H54 (cell line): Measurements from ENCODE around the gene TSGA10IP.

Experiments used
- DNase-seq: peaks from one replicate; pipeline ENCODE4 v3.0.0; 2011; ENCODE audit warnings: low spot score, mixed read lengths; ENCODE audit not compliant: insufficient read length
- FAIRE-seq: peaks from 3 replicates; lab custom pipeline; 2011; peaks lifted over from hg19 to GRCh38; lab: Jason Lieb, UNC
- POLR2A ChIP-seq: IDR thresholded peaks from 2 replicates; pipeline ENCODE4 v1.6.1; 2011; ENCODE audit warnings: low read depth, mild to moderate bottlenecking, low read length

The TSGA10IP gene

DNA sequence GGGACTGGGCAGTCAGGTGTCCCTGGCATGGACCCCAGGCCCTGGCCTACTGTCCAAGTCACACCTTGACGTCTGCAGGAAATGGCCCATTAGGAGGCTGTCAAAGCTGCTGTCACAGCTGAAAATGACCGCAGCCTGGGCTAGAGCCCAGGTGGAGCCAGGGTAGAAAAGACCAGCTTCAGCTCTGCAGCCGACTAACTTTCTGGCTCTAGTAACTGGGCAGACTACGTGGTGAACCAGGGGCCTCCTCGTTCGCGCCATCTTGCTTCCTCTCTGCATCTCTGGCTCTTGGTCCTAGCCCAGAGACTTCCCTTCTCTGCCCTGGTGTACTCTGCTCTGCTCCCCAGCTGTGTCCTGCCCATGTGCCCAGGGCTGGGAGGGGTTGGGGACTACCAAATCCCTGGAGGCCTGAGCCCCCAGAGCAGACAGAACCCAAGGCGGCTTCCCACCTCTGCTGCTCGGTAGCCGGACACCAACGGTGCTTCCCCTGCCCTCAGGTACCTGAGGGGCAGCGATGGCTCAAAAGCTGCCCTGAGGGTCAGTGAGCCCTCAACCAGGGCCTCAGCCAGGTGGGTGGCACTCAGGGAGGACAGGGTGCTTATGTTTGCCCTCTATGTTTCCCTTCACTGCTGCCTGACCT is 35.9 kb downstream of the TSGA10IP start:
- DNase-seq, result no peak
- FAIRE-seq, result no peak
- TF ChIP-seq POLR2A, result no peak

DNA sequence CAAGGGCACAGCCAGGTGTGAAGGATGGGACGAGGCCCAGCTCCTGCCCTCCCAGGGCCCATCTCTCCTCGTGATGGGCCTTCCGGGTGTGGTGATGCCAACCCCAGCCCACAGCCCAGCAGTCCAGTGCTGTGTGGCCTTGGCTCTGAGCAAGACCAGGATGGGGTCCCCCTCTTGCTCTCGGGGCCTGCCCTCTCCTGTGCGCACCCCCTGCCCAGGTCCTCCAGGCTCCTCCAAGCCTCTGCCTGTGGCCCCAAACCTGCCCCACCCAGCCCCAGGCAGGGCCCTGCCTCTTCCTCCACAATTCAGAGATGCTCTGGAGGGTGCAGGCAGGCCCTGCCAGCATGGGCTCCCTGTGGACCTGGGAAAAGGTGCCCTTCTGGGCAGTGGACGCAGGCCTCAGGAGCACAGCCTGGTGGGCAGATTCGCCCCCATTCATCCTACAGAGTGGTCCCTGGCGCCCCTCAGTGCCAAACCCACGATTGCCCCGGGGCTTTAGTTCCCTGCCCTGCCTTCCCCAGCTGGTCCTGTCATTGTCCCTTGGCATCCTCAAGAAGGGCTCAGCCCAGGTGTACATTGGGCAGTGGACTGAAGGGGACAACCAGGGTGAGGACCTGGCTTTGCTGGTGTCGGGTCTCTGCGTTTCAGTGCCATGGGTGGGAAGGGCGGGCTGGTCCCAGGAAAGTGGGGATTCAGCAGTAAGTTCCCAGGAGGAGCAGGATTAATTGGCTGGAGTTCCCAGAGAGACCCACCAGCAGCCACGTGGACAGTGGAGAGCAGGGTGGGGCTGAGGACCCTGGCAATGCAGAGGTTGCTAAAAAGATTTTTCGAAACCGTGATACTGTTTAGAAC is 36.9 kb downstream of the TSGA10IP start:
- DNase-seq (no peak), FAIRE-seq (no peak)
- TF ChIP-seq POLR2A, result no peak

DNA sequence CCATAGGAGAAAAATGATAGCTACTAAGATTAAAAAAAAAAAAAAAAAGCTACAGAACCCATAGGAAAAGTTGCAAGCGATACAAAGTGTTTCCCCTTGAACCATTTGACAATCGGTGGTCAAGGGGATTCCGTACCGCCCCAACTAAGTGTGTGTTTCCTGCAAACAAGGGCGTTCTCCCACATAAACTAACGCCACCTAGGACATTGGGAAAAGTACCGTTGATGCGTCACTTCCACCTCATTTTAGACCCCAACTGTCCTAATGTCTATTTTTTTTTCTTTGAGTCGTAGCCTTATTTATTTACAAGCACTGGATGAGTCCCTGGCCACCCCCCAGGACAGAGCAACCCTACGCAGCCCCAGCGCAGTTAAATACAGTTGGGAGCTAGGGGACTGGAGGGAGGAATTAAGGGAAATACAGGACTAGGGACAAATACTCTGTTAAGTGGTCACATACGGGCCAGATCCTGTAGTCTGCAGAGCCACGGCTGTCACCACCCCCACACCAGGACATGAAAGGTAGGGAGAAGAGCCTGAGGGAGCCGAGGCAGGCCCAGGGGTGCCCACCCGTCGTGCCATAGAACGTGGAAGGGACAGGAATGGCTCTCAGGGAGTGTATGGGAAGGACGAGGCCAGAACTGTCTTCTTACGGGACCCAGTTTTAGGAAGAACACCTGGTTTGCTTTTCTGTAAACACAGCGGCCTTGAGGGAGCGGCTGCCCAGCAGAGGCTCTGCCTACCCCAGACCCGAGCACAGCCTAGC is 37.7 kb downstream of the TSGA10IP start:
- FAIRE-seq, result no peak
- no peak for DNase-seq
- no peak for TF ChIP-seq POLR2A

DNA sequence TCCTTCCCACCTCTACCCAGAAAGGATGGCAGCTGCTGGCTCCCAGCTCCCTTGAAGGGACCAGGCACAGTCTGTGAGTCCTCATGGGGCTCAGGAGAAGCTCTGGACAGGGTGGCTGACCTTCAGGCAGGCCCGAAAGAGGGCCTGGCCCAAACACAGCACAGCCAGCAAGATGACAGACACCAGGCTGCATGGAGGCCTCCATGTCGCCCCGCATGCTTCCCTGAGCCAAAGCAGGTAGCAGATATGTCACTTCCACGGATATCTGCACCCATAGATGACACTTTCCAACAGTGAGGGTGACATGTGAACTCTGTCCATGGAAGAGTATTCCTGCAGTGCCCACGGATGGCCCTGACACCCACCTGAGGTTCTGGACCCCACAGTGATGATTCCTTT is 38.3 kb downstream of the TSGA10IP start:
- no peak for FAIRE-seq
- no peak for TF ChIP-seq POLR2A
- no peak for DNase-seq

DNA sequence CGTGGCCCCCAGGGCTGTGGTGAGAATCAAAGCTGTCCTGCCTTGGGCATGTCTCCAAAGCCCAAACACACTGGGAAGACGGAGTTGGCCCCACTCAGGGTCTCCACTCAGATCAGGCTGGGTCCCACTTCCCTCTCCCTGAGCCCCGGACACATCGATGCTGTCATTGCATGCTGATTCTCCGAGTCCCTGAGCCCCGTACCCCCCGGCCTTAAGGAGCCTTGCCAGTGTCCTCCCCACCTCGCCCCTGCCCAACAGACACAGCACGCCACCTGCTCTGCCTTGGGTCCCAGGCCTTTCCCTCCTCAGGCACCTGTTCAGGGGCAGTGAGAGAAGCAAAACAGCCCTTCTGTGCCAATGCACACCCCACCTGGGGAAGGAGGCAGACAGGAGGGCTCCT is 42.1 kb downstream of the TSGA10IP start:
- DNase-seq (no peak), FAIRE-seq (no peak)
- TF ChIP-seq POLR2A, result no peak

DNA sequence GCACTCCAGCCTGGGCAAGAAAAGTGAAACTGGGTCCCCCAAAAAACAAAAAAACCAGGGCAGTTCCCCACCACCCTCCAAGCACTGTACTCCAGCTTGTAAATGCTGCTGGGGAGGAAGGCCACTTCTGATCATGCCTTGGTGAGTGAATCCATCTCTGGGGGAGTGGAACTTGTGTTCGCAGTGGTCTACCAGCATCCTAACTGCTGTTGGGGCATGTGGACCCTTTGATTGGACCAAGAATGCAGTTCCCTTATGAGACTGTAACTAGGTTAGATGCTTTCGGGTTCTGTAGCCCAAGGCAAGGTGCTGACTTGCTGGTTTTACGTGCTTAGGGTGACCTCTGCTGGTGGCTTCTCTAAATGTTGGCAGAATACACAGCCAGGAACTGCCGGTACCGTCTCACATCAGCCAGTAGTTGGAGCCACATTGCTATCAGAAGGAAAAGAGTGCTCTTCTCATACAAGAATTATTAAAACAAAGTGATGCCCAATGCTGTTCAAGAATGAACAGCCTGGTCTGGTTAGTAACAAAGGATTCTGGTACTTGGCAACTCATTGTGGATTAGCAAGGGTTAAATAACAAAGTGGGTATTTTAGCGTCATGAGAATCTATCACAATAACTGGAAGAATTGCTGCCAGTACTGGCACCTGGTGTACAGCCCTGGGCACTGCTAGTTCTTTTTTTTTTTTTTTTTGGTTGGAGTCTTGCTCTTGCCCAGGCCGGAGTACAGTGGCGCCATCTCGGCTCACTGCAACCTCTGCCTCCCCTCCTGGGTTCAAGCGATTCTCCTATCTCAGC is 43.7 kb downstream of the TSGA10IP start:
- TF ChIP-seq POLR2A, result no peak
- FAIRE-seq (peak; percentile 70), DNase-seq (peak; percentile 79)

DNA sequence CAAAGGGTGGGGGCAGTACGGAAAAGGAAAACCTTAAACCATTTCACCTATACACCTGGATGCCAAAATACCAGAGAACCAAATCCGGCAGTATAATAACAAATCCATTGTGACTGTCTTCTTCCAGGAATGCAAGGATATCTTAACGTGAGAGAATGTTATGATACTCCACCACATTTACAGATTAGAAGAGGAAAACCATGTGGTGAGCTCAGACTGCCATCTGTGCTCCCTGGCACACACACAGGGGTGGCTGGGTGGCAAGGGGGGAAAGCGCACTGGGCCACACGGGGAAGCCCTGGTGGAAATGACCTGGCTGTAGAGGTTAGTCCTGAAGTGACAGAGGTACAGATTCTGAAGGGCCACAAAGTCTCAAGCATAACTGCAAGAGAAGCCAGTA is 46.8 kb downstream of the TSGA10IP start:
- FAIRE-seq, result no peak
- TF ChIP-seq POLR2A, result no peak
- no peak for DNase-seq

DNA sequence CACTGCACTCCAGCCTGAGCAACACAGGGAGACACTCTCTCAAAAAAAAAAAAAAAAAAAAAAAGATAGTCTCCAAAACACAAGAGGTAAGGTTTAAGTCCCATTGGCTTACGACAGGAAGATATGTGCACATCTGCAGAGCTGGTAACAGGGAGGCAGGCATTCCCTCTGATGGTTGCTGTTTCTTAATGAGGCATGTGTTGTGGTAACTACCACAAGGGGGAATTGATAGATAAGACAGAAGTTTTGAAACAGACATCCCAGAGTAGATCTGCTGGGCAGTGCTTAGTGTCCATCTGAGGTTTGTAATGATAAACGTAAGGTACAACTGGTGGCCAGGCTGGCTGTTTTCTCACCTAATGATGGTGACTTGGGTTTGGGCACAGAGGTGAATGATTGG is 52.0 kb downstream of the TSGA10IP start:
- DNase-seq (no peak), FAIRE-seq (no peak)
- TF ChIP-seq POLR2A, result no peak

DNA sequence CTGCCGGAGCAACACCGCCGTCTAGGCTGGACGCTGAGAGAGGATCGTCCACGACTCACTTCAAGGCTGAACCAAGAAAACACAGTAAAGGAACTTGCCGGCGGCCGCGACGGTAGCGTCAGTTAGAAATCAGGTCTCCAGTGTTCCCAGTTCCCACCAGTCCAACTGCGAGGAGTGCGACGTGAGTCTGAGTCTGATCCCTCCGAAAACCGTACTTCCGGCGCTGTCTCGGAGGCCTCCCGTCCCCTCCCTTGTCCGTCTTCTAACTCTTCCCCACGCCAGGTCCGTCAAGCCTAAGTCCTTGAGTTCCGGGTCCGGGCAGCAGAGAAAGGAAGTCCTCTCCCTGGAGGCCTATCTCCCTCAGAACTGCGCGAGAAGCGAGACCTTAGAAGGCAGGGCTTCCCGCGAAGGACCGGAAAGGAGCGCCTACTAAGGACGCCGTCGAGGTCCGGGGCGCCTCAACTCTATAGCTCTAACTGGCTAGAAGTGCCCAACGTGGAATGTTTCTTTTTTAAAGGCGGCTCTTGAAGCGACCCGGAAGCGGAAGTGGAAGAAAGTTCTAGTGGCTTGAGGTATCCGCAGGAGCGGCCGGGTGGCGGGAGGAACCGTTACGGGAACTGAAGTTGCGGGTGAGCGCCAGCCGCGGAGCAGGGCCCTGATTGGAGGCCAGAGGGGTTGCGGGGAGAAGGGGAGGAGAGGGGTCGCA is 56.8 kb downstream of the TSGA10IP start, which contains the start of the genes BANF1 and EIF1AD:
TSS of gene BANF1 (plus strand) at position 562 of the 706 bp plus-strand sequence. CDS start 748 bp downstream, outside the sequence.
TSS of gene EIF1AD (minus strand) at position 216 of the 706 bp plus-strand sequence. CDS start 1,768 bp downstream, outside the sequence.
- peak; percentile 91 for TF ChIP-seq POLR2A
- FAIRE-seq, result no peak

DNA sequence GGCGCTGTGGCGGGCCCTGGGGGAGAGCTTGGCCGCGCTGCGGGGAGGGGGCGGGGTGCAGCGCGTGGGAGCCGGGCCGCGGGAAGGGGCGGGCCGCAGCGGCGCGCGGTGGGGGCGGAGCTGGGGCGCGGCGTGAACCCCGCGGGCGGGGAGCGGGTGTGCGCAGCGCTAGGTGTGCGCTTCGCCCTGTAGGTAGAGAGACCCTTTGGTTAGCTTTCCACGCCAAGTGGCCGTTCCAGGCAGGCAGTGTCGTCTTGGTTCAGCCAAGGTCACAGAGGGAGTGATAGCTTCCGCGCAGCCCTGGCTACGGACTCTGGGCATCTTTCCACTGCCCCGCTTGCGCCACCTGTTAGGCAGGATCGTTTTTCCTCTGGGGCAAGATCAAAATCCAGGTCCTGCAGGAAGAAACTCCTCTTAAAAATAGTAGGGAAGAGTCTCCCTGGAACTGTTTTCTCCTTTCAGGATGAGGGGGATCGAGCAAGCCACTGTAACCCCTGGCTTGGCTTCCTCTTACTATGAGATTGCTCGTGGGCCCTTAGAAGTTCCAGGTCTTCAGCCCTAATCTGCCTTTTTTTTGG is 57.5 kb downstream of the TSGA10IP start:
- peak; percentile 26; the same call in 1 of the 2 replicates for TF ChIP-seq POLR2A
- FAIRE-seq, result no peak
- DNase-seq, result no peak

More for the DNA sequence above, 56.8 kb downstream of the TSGA10IP start, which contains the start of the genes BANF1 and EIF1AD:
- DNase-seq, result peak; percentile 83

DNA sequence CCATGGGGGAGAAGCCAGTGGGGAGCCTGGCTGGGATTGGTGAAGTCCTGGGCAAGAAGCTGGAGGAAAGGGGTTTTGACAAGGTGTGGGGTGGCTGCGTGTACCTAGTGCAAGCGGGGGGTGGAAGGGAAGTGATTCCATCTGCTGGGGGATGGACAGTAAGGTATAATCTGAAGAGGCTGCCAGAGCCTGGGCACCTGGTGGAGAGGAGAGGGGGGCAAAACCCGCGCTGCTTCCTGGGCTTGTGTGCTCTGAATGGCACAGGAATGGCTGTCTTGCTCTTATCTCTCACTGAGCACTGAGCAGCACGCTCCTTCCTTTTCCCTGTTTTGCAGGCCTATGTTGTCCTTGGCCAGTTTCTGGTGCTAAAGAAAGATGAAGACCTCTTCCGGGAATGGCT is 58.0 kb downstream of the TSGA10IP start:
- FAIRE-seq (no peak), DNase-seq (no peak)
- no peak for TF ChIP-seq POLR2A

DNA sequence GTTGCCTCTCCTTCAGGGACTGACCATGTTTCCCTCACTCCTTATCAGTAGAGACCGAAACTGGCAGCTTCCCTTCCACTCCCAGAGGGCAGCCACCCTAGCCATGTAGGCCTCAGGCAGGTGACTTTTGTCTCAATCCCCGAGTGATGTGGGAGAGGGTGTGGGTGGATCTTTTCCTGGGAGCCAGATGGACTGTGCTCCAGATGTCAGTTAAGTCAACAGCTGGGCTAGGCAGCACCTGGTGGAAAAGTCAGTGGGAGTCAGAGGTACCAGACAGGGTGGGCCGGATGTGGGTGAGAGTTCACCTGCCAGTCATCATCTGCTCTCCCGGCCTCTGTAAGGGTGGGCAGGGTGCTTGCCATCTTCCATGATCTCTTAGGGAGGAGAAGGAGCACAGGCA is 58.9 kb downstream of the TSGA10IP start:
- no peak for FAIRE-seq
- TF ChIP-seq POLR2A, result no peak
- no peak for DNase-seq
